HCT116 (cell line): ENCODE data around the gene IGSF21.

ENCODE experiments used
- ATF3 ChIP-seq: IDR thresholded peaks from 2 replicates; pipeline ENCODE4 v1.6.1; 2012
- CEBPB ChIP-seq: IDR thresholded peaks from 2 replicates; pipeline ENCODE4 v1.6.1; 2012; ENCODE audit warnings: low read depth
- CTCF ChIP-seq, 3 experiments: fragments of 200-600 bp in 1 of 3; sonication (generic) in 1 of 3; IDR thresholded peaks in 2 of 3; conservative IDR thresholded peaks in 1 of 3; 2 replicates each; pipeline ENCODE4 v1.5.1; 2012 to 2017; ENCODE audit warnings: low read depth in 2 of 3, low read length in 2 of 3, antibody characterized with exemption in 1 of 3, borderline replicate concordance in 1 of 3, control low read depth in 1 of 3, mild to moderate bottlenecking in 1 of 3, mixed read lengths in 1 of 3, mixed run types in 1 of 3, moderate library complexity in 1 of 3; ENCODE audit not compliant: insufficient read depth in 1 of 3
- ELF1 ChIP-seq: IDR thresholded peaks from 2 replicates; pipeline ENCODE4 v1.6.1; 2012; ENCODE audit warnings: low read depth, borderline replicate concordance
- EZH2phosphoT487 ChIP-seq: fragments of 200-600 bp; IDR thresholded peaks from 2 replicates; pipeline ENCODE4 v1.6.1; 2018; ENCODE audit warnings: antibody characterized with exemption, borderline replicate concordance
- JUND ChIP-seq: IDR thresholded peaks from 2 replicates; pipeline ENCODE4 v1.6.1; 2012
- MAX ChIP-seq: IDR thresholded peaks from 2 replicates; pipeline ENCODE4 v1.6.1; 2012
- POLR2A ChIP-seq: IDR thresholded peaks from 2 replicates; pipeline ENCODE4 v1.7.0; 2011; ENCODE audit warnings: borderline replicate concordance; ENCODE audit not compliant: insufficient read depth, insufficient read length; ENCODE audit errors: extremely low read depth
- POLR2AphosphoS5 ChIP-seq: IDR thresholded peaks from 2 replicates; pipeline ENCODE4 v1.6.1; 2011; ENCODE audit warnings: mild to moderate bottlenecking, low read depth, low read length, moderate library complexity
- SIN3A ChIP-seq: IDR thresholded peaks from 2 replicates; pipeline ENCODE4 v1.6.1; 2012; ENCODE audit warnings: low read depth
- SP1 ChIP-seq: IDR thresholded peaks from 2 replicates; pipeline ENCODE4 v1.6.1; 2012; ENCODE audit warnings: low read depth
- YY1 ChIP-seq: IDR thresholded peaks from 2 replicates; pipeline ENCODE4 v1.6.1; 2011; ENCODE audit warnings: low read length, low read depth, moderate library complexity, mild to moderate bottlenecking; ENCODE audit not compliant: insufficient replicate concordance; ENCODE audit errors: extremely low read depth
- ZBTB33 ChIP-seq: IDR thresholded peaks from 2 replicates; pipeline ENCODE4 v1.6.1; 2011; ENCODE audit warnings: mild to moderate bottlenecking, low read length, moderate library complexity; ENCODE audit not compliant: insufficient replicate concordance; ENCODE audit errors: extremely low read depth

GRCh38 chr1:18362150-18362549 lies 254.6 kb downstream of the IGSF21 start:
- TF ChIP-seq POLR2A: no peak
- 0 out of 6 replicates have a peak, but pooled peaks of 1 of the 3 experiments have one; percentile 3 for TF ChIP-seq CTCF (IDR thresholded peaks at IDR 0.05 in 2 of 3, conservative IDR thresholded peaks at IDR 0.05 in 1 of 3; ENCODE audit: borderline replicate concordance in 1 of 3, insufficient read depth in 1 of 3, low read depth in 2 of 3, low read length in 2 of 3)
- no peak for TF ChIP-seq CEBPB
- TF ChIP-seq JUND: no peak
- TF ChIP-seq POLR2AphosphoS5: no peak
- no peak for TF ChIP-seq ZBTB33
- no peak for TF ChIP-seq ELF1
- TF ChIP-seq SP1: no peak
- no peak for TF ChIP-seq MAX
- no peak for TF ChIP-seq ATF3
- TF ChIP-seq YY1: no peak
- no peak for TF ChIP-seq EZH2phosphoT487
- no peak for TF ChIP-seq SIN3A
